Activated CD8-positive, alpha-beta T cell treated with anti-CD3 and anti-CD28 coated beads for 36 hours (primary cell): ENCODE results near the gene SOX21. TPM values are rescaled to one million over a fixed set of nuclear protein-coding genes. Genes with fewer than 3 reads are reported as not detected.

Source experiments
- ATAC-seq: fragments of 200-7000 bp; cut with Tn5 transposase; one replicate; pipeline ENCODE4 v1.10.0; 2021; ENCODE audit warnings: mild to moderate bottlenecking, moderate library complexity
- CTCF ChIA-PET: fragments of 350-600 bp; sonication (Branson Sonifier 250); formaldehyde crosslinking; loops from one replicate; lab custom pipeline; 2021; ENCODE audit warnings: antibody characterized with exemption; lab: Charles Lee
- POLR2A ChIA-PET: fragments of 350-600 bp; sonication (Branson Sonifier 250); formaldehyde crosslinking; loops from one replicate; lab custom pipeline; 2021; ENCODE audit warnings: antibody characterized with exemption; lab: Charles Lee
- DNase-seq: peaks from one replicate; pipeline ENCODE4 v3.0.0-alpha.2; 2020
- H3K27ac Mint-ChIP-seq: one replicate; pipeline ENCODE4 v1.8.0; 2021; ENCODE audit warnings: mild to moderate bottlenecking, mixed read lengths
- H3K27me3 Mint-ChIP-seq: one replicate; pipeline ENCODE4 v1.8.0; 2021; ENCODE audit warnings: mixed read lengths
- H3K36me3 Mint-ChIP-seq: one replicate; pipeline ENCODE4 v1.8.0; 2021; ENCODE audit warnings: low read depth, mixed read lengths
- H3K4me1 Mint-ChIP-seq: one replicate; pipeline ENCODE4 v1.8.0; 2021; ENCODE audit warnings: low read depth, mixed read lengths
- H3K4me3 Mint-ChIP-seq: one replicate; pipeline ENCODE4 v1.8.0; 2021; ENCODE audit warnings: mild to moderate bottlenecking, moderate library complexity, mixed read lengths
- H3K9me3 Mint-ChIP-seq: one replicate; pipeline ENCODE4 v1.8.0; 2021; ENCODE audit warnings: mixed read lengths
- CTCF ChIP-seq: fragments of 200-600 bp; IDR thresholded peaks from one replicate; pipeline ENCODE4 v1.8.0; 2022; ENCODE audit warnings: antibody characterized with exemption, mild to moderate bottlenecking
- intact Hi-C: fragments of 100-400 bp; cut with micrococcal nuclease; formaldehyde crosslinking; loops from one replicate; pipeline ENCODE4 v1.10.0; 2022
- total RNA-seq, 2 experiments: library from RNA; stranded (reverse); gene quantifications; one replicate each; pipeline ENCODE4 v1.2.3, GENCODE V29; 2021

SOX21 gene
- total RNA-seq, 2 experiments from 2014 or later = not detected

- Mint-ChIP-seq H3K4me3 (no peak overlapping the region), H3K4me1 (peaks cover 27% of the 10 kb centered on the region), H3K27me3 (peaks cover 77% of the 10 kb centered on the region), H3K9me3 (no peaks in the 10 kb centered on the region), H3K36me3 (no peaks in the 10 kb centered on the region), H3K27ac (no peak overlapping the region)
- CTCF ChIA-PET = interaction anchor here (1.2 to 1.4 kb wide), 2 partner anchors 35 kb away, joined by 4 to 7 read pairs; no protein-coding TSS in a partner anchor
- DNase-seq = no peak
- TF ChIP-seq CTCF = no peak
- intact Hi-C loops = no loop called here
- POLR2A ChIA-PET = no interaction called here
- ATAC-seq = no peak
Measured at GRCh38 chr13:94709001-94709834, 3.1 kb downstream of the SOX21 start.

GRCh38 chr13:94708031-94708859 lies 4.1 kb downstream of the SOX21 start:
- Mint-ChIP-seq H3K27ac (no peak overlapping the region), H3K4me3 (no peak overlapping the region), H3K36me3 (no peaks in the 10 kb centered on the region), H3K27me3 (peaks cover 78% of the 10 kb centered on the region), H3K9me3 (no peaks in the 10 kb centered on the region), H3K4me1 (peaks cover 29% of the 10 kb centered on the region)
- CTCF ChIA-PET = interaction anchor here (1.2 kb wide), 1 partner anchor 34 kb away, joined by 4 read pairs; no protein-coding TSS in a partner anchor
- DNase-seq = no peak
- no peak for TF ChIP-seq CTCF
- POLR2A ChIA-PET = no interaction called here
- intact Hi-C loops = no loop called here
- ATAC-seq = no peak

- no peaks in the 10 kb centered on the region for H3K9me3 Mint-ChIP-seq
- H3K4me3 Mint-ChIP-seq = peak overlapping the region; percentile 1
- no peak for DNase-seq
- H3K27ac Mint-ChIP-seq = no peak overlapping the region
- ChIA-PET CTCF (interaction anchor here (0.9 to 1.2 kb wide), 3 partner anchors 33 to 478 kb away, joined by 3 to 4 read pairs (median 3); no protein-coding TSS in a partner anchor), POLR2A (no interaction called here)
- no peak for ATAC-seq
- intact Hi-C loops = no loop called here
- H3K36me3 Mint-ChIP-seq = no peaks in the 10 kb centered on the region
- no peak for TF ChIP-seq CTCF
- H3K4me1 Mint-ChIP-seq = peaks cover 29% of the 10 kb centered on the region
- peaks cover 82% of the 10 kb centered on the region for H3K27me3 Mint-ChIP-seq
Measured at GRCh38 chr13:94707400-94708021, 4.8 kb downstream of the SOX21 start.

- H3K9me3 Mint-ChIP-seq = no peaks in the 10 kb centered on the region
- no peak for ATAC-seq
- H3K27ac Mint-ChIP-seq = no peak overlapping the region
- peaks cover 26% of the 10 kb centered on the region for H3K4me1 Mint-ChIP-seq
- H3K4me3 Mint-ChIP-seq = no peak overlapping the region
- CTCF ChIA-PET = interaction anchor here (0.9 to 1.0 kb wide), 2 partner anchors 89 to 478 kb away, joined by 3 read pairs; no protein-coding TSS in a partner anchor
- POLR2A ChIA-PET = no interaction called here
- DNase-seq = no peak
- intact Hi-C loops = no loop called here
- no peaks in the 10 kb centered on the region for H3K36me3 Mint-ChIP-seq
- TF ChIP-seq CTCF = no peak
- peaks cover 83% of the 10 kb centered on the region for H3K27me3 Mint-ChIP-seq
Measured at GRCh38 chr13:94706843-94707399, 5.4 kb downstream of the SOX21 start.
